ENCODE measurements around the gene B3GAT2.
"Not testable (repeated sequence)": the region's sequence is repeated elsewhere in the genome, so short reads cannot be mapped to it uniquely, and the experiment has no call there.

The B3GAT2 gene

DNA sequence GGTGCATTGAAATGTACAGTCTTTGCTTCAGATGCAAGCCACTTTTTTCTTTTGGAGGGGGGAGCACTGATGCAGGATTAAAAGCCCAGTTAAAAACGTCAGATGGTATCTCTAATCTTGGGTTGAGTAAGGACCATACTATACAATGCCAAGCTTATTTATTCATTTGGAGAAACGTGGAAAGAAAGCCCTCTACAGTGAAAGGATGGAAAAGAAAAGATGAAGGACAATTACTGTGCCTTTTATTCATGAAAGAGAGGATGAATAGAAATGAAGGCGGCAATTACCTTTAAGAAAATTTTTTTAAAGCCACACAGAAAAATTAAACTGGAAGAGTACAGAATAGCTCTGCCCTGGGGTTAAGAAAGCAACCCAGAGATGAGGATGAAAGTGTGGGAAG lies 2.7 kb downstream of the B3GAT2 start:
- no peak for TF ChIP-seq POLR2A (IDR thresholded peaks at IDR 0.05; ENCODE audit: low read depth, low read length)
- DNase-seq (ENCODE audit: insufficient read length, low spot score): no peak
- FAIRE-seq: no peak

GRCh38 chr6:70952608-70953165 lies 4.2 kb downstream of the B3GAT2 start:
- DNase-seq (ENCODE audit: insufficient read length, low spot score) (no peak), FAIRE-seq (no peak)
- TF ChIP-seq POLR2A (IDR thresholded peaks at IDR 0.05; ENCODE audit: low read depth, low read length): no peak

GRCh38 chr6:70944321-70944720 lies 12.5 kb downstream of the B3GAT2 start:
- DNase-seq (ENCODE audit: insufficient read length, low spot score); FAIRE-seq: not testable (repeated sequence)

GRCh38 chr6:70933853-70934252 lies 23.0 kb downstream of the B3GAT2 start:
- no peak for FAIRE-seq
- no peak for DNase-seq (ENCODE audit: insufficient read length, low spot score)
- no peak for TF ChIP-seq POLR2A (IDR thresholded peaks at IDR 0.05; ENCODE audit: low read depth, low read length)

- no peak for DNase-seq (ENCODE audit: insufficient read length, low spot score)
- no peak for FAIRE-seq
- TF ChIP-seq POLR2A (IDR thresholded peaks at IDR 0.05; ENCODE audit: low read depth, low read length): no peak
Observed at GRCh38 chr6:70905742-70906141, 51.1 kb downstream of the B3GAT2 start.

DNA sequence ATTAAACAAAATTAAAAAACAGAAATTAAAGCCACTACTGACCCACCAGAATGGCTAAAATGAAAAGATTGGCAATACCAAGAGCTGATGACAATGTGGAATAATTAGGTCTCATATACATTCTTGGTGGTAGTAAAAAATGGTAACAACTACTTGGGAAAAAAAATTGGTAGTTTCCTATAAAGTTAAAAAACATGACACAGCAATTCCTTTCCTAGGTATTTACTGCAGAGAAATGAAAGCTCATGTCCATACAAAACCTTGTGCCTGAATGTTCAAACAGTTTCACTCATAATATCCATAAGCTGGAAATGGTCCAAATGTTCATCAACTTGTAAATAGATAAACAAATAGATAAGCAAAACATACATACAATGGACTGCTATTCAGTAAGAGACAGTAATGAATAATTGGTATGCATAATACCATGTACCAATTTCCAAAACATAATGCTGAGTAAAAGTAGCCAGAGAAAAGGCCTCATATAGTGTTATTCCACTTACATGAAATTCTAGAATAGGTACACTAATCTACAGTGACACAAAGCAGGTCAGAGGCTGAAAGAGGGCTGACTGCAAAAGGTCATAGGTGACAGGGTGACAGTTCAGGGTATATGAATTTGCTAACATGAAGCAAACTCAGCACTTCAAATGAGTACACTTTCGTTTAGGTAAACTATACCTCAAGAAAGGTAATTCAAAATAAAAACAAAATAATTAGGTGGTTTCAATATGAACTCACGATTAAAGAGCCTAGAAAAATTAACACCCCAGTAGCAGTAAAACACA lies 53.0 kb downstream of the B3GAT2 start:
- no peak for FAIRE-seq
- TF ChIP-seq POLR2A (IDR thresholded peaks at IDR 0.05; ENCODE audit: low read depth, low read length): no peak
- no peak for DNase-seq (ENCODE audit: insufficient read length, low spot score)

GRCh38 chr6:70901324-70901723 lies 55.5 kb downstream of the B3GAT2 start:
- peak; percentile 11 for FAIRE-seq
- TF ChIP-seq POLR2A (IDR thresholded peaks at IDR 0.05; ENCODE audit: low read depth, low read length): no peak
- no peak for DNase-seq (ENCODE audit: insufficient read length, low spot score)

GRCh38 chr6:70900047-70900446 lies 56.8 kb downstream of the B3GAT2 start:
- FAIRE-seq (no peak), DNase-seq (ENCODE audit: insufficient read length, low spot score) (no peak)
- no peak for TF ChIP-seq POLR2A (IDR thresholded peaks at IDR 0.05; ENCODE audit: low read depth, low read length)

GRCh38 chr6:70894001-70894400 lies 62.9 kb downstream of the B3GAT2 start:
- no peak for TF ChIP-seq POLR2A (IDR thresholded peaks at IDR 0.05; ENCODE audit: low read depth, low read length)
- FAIRE-seq: no peak
- DNase-seq (ENCODE audit: insufficient read length, low spot score): no peak

DNA sequence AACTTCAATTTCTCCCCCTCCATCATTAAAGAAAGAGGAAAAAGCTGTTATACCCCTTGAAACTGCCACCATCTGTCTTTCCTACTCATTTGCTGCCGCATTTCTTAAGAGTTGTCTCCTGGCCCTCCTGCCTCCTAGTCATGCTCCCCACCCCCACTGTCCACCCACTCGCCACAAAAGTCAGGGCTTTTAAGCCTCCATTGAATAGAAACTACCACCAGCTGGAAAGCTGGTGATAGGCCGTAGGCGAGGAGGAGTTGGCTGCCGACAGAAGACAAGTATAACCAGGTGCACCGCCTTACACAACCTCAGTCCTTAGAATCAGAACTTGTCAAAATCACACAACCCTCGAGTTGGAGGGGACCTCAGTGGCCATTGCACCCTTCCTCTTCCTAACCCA lies 67.6 kb downstream of the B3GAT2 start:
- no peak for DNase-seq (ENCODE audit: insufficient read length, low spot score)
- no peak for TF ChIP-seq POLR2A (IDR thresholded peaks at IDR 0.05; ENCODE audit: low read depth, low read length)
- FAIRE-seq: no peak

DNA sequence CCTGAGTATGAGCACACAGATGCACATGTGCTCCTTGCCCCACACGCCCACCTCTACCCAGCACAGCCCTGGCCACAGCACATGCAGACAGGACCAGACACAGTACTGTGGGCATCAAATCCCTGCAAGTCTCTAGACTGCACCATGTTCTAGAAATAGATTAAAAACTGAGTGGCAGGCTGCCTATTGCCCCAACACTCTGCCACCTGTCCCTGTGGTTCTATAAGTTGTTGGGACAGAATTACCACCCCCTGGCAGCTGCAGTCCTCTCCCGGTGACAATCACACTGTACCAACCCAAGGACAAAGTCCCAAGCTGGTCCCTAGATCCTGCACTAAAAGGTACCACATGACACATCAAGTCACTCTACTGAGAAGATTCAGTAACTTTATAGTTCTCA lies 70.2 kb downstream of the B3GAT2 start:
- no peak for FAIRE-seq
- no peak for DNase-seq (ENCODE audit: insufficient read length, low spot score)
- TF ChIP-seq POLR2A (IDR thresholded peaks at IDR 0.05; ENCODE audit: low read depth, low read length): no peak

DNA sequence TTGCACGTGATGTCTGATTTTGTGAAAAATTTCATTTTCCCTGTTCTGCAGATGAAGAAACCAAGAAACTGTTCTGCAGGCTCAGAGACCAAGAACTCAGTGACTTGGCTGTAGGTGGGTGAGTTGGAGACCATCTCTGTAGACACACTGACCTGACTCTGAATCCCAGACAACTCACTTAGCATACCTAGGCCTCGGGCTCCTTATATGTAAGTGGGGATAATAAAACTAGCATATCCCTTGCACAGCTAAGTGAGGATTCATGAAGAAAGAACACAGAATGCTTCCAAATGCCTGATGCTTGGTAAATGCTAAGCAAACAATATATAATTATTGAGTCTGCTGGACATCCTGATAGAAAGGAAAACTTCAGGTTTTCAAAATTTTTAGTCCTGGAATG lies 70.8 kb downstream of the B3GAT2 start:
- FAIRE-seq (no peak), DNase-seq (ENCODE audit: insufficient read length, low spot score) (no peak)
- TF ChIP-seq POLR2A (IDR thresholded peaks at IDR 0.05; ENCODE audit: low read depth, low read length): no peak

DNA sequence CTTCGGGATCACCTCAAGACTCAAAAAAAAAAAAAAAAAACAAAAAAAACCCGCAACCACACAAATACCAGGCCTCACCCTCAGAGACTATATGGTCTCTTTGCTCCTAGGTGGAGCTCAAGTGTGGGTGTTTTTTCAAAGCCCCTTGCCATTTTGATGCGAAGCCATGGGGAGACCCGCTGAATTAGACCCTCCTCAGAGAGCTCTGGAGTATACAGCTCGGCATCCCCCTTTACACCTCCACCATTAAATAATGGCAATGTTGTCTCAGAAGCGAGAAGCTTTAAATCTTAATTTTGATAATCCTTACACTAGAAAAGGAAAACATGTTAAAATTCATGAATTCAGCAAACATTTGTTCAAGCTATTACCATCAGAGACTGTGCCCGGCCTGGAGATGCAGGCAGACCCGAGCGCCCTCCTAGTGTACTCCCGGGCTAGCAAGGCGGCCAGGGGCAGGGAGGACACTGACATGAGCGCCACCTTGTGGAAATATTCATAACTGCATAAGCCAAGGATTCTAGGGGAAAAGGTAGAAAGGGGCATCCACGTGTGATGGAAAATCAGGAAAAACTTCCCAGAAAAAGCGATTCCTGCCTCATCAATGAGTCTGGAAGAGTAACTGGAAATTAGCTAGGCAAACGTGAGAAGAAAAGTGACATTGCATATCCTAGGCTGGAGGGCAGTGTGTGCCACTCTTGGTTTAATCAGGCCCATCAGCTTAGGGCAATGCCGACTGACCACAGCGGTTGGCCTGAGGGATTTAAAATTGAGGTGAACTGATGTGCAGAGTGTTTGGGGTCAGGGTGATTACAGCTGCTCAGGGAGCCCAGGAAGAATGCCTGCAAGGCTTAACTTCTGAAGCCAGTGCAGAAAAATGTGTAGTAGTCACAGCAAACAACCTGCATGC lies 72.5 kb downstream of the B3GAT2 start:
- FAIRE-seq (peak; percentile 62), DNase-seq (ENCODE audit: insufficient read length, low spot score) (peak; percentile 50)
- TF ChIP-seq POLR2A (IDR thresholded peaks at IDR 0.05; ENCODE audit: low read depth, low read length): no peak

GRCh38 chr6:70879496-70879895 lies 77.4 kb downstream of the B3GAT2 start:
- no peak for FAIRE-seq
- DNase-seq (ENCODE audit: insufficient read length, low spot score): no peak
- no peak for TF ChIP-seq POLR2A (IDR thresholded peaks at IDR 0.05; ENCODE audit: low read depth, low read length)

All from H54 (cell line).